ENCODE data around the gene DNAH10. TPM values are rescaled to one million over a fixed set of nuclear protein-coding genes. Genes with fewer than 3 reads are reported as not detected.

Gene DNAH10
- total and polyA plus RNA-seq, 10 of the 15 experiments (the other 5 are each of a cell fraction or from before 2014, with no cell fraction given), result 0.01 to 0.32 (median 0.06) TPM

DNA sequence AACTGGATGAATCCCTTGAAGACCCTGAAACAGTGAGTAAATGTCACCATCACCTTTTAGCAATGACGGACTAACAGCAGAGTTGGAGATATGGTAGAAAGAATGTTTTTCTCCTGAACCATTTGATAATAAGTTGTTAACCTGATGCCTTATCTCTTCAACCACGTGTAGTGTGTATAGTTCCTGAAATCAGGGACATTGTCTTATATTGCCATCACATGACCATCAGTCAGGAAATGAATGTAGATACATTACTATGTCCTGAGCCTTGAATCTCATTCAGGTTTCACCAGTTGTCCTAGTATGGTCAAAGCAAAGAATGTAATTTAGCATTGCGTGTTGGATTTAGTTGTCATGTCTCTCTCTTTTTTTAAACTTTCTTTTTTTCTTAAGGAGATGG is 34.2 kb upstream of the DNAH10 start:
- peaks cover 6% of the 10 kb centered on the region; the same call in 1 of the 2 replicates for H3K4me1 ChIP-seq (ENCODE audit: control insufficient read depth, insufficient read depth, low read length)
- H3K27me3 ChIP-seq (replicated peaks in 1 of 2; ENCODE audit: control insufficient read depth in 2 of 2, insufficient read depth in 2 of 2, low read length in 1 of 2), result no peaks in the 10 kb centered on the region
- H3K4me3 ChIP-seq, result no peak overlapping the region
- no peak overlapping the region for H3K27ac ChIP-seq (ENCODE audit: control insufficient read depth, insufficient read depth)
- SMC1A ChIA-PET (ENCODE audit: uncharacterized antibody, unreplicated experiment), result interaction anchor here (5.0 kb wide), 1 partner anchor 15 kb away, joined by 28 read pairs; the partner anchor contains the start of gene ATP6V0A2
- 100% methylated on average over 3 of the region's 3 CpGs for WGBS (ENCODE audit: insufficient coverage, insufficient replicate concordance, low lambda C conversion rate, missing lambda C conversion rate)
- H2AFZ ChIP-seq (ENCODE audit: control insufficient read depth, low read depth, low read length), result no peak overlapping the region
- CTCF ChIA-PET, result no interaction called here
- DNase-seq (ENCODE audit: low read depth, low spot score) (no peak), ATAC-seq (no peak), FAIRE-seq (no peak)
- H4K20me1 ChIP-seq (ENCODE audit: control insufficient read depth, insufficient read depth), result no peaks in the 10 kb centered on the region
- POLR2A ChIA-PET, result interaction anchor here (1.0 kb wide), 1 partner anchor 16 kb away, joined by 3 read pairs; the partner anchor contains the start of gene ATP6V0A2
- H3K36me3 ChIP-seq (ENCODE audit: control insufficient read depth in 2 of 2, insufficient read depth in 2 of 2, low read length in 1 of 2), result peaks cover 3 to 17% of the 10 kb centered on the region in 2 experiments
- intact Hi-C loops (cut with micrococcal nuclease; ENCODE audit: unreplicated experiment) (no loop called here), in situ Hi-C loops (cut with MboI) (no loop called here)
- RAD21 ChIA-PET (ENCODE audit: unreplicated experiment), result no interaction called here
- no peak overlapping the region for H3K9ac ChIP-seq (ENCODE audit: control insufficient read depth, insufficient read depth, low read length)
- H3K9me3 ChIP-seq (replicated peaks; ENCODE audit: control insufficient read depth, insufficient read depth, low read length), result no peaks in the 10 kb centered on the region
- H3K79me2 ChIP-seq (ENCODE audit: control insufficient read depth, insufficient read depth, low read length), result no peaks in the 10 kb centered on the region
- BruUV-seq (replicated peaks), result TSS peak; percentile 22
- no peak for TF ChIP-seq USF2 (IDR thresholded peaks at IDR 0.05; ENCODE audit: borderline replicate concordance, low read depth, low read length)
- TF ChIP-seq NFYA (IDR thresholded peaks at IDR 0.05; ENCODE audit: borderline replicate concordance, low read depth, low read length), result no peak
- TF ChIP-seq STAT3 (IDR thresholded peaks at IDR 0.05; ENCODE audit: low read depth, low read length), result no peak
- no peak for TF ChIP-seq SKIL (IDR thresholded peaks at IDR 0.05; ENCODE audit: low read depth, poor library complexity, severe bottlenecking)
- TF ChIP-seq BACH1 (IDR thresholded peaks at IDR 0.05; ENCODE audit: borderline replicate concordance), result no peak
- TF ChIP-seq, protein P1, sequence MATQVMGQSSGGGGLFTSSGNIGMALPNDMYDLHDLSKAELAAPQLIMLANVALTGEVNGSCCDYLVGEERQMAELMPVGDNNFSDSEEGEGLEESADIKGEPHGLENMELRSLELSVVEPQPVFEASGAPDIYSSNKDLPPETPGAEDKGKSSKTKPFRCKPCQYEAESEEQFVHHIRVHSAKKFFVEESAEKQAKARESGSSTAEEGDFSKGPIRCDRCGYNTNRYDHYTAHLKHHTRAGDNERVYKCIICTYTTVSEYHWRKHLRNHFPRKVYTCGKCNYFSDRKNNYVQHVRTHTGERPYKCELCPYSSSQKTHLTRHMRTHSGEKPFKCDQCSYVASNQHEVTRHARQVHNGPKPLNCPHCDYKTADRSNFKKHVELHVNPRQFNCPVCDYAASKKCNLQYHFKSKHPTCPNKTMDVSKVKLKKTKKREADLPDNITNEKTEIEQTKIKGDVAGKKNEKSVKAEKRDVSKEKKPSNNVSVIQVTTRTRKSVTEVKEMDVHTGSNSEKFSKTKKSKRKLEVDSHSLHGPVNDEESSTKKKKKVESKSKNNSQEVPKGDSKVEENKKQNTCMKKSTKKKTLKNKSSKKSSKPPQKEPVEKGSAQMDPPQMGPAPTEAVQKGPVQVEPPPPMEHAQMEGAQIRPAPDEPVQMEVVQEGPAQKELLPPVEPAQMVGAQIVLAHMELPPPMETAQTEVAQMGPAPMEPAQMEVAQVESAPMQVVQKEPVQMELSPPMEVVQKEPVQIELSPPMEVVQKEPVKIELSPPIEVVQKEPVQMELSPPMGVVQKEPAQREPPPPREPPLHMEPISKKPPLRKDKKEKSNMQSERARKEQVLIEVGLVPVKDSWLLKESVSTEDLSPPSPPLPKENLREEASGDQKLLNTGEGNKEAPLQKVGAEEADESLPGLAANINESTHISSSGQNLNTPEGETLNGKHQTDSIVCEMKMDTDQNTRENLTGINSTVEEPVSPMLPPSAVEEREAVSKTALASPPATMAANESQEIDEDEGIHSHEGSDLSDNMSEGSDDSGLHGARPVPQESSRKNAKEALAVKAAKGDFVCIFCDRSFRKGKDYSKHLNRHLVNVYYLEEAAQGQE (IDR thresholded peaks at IDR 0.05; ENCODE audit: low read depth, low read length), result no peak
- TF ChIP-seq BMI1 (IDR thresholded peaks at IDR 0.05; ENCODE audit: borderline replicate concordance), result no peak
- TF ChIP-seq ZZZ3 (IDR thresholded peaks at IDR 0.05; ENCODE audit: control insufficient read depth, insufficient read length, low read depth), result no peak
- TF ChIP-seq POLR2A (IDR thresholded peaks at IDR 0.05; ENCODE audit: low read depth, low read length), result no peak
- no peak for TF ChIP-seq KDM1A (IDR thresholded peaks at IDR 0.05; ENCODE audit: borderline replicate concordance)
- TF ChIP-seq USF1 (IDR thresholded peaks at IDR 0.05; ENCODE audit: borderline replicate concordance, extremely low read length, insufficient read depth, low read depth, low read length), result no peak
- TF ChIP-seq SREBF2 (IDR thresholded peaks at IDR 0.05; ENCODE audit: low read length), result no peak
- H3K4me2 ChIP-seq (ENCODE audit: control insufficient read depth, insufficient read depth), result no peak overlapping the region
